NCI-H1417 treated with DMSO at 0.1 percent for 48 hours (cell line): ENCODE measurements around the gene ASRGL1.
"Not testable (repeated sequence)": the region's sequence is repeated elsewhere in the genome, so short reads cannot be mapped to it uniquely, and the experiment has no call there.

Source experiments
- DNase-seq: peaks from one replicate; lab custom pipeline; 2025; lab: John Stamatoyannopoulos, UW

ASRGL1 gene

DNA sequence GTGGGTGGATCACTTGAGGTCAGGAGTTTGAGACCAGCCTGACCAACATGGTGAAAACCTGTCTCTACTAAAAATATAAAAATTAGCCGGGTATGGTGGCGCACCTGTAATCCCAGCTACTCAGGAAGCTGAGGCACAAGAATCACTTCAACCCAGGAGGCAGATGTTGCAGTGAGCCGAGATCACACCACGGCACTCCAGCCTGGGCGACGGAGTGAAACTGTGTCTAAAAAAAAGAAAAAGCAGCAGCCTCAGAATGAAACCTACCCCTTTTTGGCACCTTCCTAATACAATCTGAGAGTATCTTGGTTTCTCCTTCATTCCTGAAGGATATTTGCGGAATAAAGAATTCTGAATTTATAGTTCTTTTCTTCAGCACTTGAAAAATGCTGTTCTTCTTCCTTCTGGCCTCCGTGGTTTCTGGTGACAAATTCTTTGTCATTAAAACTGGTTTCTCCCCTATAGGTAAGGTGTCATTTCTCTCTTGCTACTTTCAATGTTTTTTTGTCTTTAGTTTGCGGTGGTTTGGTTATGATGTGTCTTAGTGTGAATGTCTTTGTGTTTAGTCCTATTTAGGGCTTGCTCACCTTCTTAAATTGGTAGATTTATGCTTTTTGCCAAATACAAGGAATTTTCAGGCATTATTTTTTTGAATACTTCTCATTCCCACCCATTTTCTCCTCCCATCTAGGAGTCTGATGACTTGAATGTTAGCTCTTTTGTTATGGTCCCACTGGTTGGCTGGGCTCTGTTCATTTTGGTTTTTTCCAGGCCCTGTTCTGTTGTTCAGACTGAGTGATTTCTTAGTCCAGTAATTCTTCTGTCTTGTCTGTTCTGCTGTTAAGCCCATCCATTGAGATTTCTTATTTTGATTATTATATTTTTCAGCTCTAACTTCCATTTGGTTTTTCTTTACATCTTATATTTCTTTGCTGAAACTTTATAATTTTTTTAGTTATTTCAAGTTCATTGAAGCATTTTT, 15.4 kb downstream of the ASRGL1 start:
- no peak for DNase-seq

DNA sequence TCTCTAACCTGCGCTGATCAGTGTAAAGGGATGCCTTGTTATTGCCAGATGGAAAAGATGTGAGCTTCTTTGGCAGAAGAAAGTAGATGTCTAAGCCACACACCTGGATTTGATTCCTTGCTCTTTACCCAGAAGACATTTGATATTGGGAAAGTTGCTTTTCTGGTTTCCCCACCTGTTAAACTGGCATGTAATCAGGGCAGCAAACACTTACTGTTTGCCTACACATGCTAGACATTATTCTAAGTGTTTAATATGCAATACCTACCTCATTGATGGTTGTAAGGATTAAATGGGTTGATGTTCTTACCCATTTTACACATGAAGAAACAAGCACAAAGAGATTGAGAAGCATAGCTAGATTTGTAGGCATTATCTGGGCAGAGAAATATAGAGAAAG, 16.6 kb downstream of the ASRGL1 start:
- peak; percentile 29 for DNase-seq

DNA sequence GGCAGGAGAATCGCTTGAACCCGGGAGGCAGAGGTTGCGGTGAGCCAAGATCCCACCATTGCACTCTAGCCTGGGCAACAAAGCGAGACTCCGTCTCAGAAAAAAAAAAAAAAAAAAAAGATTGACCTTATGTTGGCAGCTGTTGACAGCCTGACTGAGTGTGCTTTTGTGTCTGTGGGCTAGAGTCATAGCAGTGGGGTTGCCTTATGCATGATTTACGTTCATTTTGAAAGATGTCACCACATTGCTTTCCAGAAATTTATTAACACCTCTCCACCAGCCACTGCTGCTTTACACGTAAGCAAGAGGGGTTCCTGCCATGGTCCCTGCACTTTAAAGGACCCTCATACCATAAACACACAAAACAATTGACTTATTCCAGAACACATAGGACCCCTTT, 21.0 kb downstream of the ASRGL1 start:
- DNase-seq, result no peak

DNA sequence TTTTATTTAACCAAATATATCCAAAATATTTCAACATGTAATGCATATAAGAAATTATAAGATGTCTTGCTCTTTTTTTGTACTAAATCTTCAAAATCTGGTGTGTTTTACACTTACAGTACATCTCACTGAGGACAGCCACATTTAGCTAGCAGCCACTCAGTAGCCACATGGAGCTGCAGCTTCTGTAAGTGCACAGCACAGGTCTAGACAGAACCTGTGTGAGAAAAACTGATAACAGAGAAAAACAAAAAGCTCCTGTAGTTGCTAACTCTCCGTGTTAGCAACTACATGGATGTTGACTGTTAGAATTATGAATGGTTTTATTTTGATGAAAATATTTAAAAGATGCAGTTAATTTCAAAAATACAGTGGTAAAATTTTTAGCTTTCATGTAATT, 22.2 kb downstream of the ASRGL1 start:
- no peak for DNase-seq

DNA sequence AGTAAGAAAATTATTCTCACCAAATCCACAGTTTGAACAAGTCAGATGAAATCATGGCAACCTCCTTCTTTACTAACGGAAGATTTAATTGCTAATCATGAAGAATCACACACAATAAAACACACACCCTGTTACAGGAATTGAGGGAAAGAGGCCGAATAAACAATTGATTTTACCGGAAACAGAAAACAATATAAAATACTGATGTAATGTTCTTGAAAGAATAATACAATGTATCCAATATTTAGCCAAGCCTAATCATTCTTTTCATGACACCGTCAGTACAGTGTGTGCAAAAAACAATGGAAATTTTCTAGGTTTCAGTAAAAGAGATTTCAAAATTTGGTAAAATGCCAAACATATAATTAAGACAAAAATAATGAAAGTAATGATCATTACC, 23.4 kb downstream of the ASRGL1 start:
- no peak for DNase-seq

DNA sequence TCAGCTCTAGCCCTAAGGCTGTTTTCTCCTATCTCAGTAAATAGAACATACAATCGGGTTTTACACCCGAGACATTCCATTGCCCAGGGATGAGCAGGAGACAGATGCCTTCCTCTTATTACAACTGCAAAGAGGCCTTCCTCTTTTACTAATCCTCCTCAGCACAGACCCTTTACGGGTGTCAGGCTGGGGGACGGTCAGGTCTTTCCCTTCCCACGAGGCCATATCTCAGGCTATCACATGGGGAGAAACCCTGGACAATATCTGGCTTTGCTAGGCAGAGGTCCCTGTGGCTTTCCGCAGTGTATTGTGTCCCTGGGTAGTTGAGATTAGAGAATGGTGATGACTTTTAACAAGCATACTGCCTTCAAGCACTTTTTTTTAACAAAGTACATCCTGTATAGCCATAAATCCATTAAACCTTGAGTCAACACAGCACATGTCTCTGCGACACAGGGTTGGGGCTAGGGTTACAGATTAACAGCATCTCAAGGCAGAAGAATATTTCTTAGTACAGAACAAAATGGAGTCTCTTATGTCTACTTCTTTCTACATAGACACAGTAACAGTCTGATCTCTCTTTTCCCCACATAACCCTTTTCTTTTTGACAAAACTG, 31.7 kb downstream of the ASRGL1 start:
- not testable (repeated sequence) for DNase-seq

DNA sequence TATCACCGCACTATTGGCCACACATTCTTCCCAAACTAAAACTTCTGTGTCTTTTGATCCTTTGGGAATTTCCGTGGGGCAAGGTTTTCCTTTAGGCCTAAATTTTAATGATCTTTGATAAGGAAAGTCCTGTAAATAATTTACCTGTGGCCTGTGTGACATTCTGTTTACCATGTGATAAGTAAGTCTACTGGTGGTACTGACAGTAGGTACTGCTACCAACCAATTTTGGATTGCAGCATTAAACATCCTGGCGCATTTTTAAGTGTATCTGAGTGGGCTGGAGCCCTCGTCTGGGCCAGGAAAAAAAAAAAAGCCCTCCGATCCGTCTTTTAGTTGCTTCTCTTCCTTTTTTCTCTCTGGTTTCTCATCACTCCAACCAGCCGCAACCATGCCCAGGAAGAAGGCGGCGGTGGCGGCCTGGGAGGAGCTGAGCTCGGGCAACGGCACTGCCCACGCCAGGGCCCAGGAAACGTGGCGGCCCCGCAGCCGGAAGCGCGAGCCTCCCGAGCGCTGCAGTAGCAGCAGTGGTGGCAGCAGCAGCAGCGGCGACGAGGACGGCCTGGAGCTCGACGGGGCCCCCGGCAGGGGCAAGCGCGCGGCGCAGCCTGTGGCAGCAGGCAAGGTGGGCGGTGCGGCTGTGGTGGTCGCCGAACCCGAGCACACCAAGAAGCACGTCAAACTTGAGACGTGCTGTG, 33.6 kb downstream of the ASRGL1 start:
- no peak for DNase-seq

DNA sequence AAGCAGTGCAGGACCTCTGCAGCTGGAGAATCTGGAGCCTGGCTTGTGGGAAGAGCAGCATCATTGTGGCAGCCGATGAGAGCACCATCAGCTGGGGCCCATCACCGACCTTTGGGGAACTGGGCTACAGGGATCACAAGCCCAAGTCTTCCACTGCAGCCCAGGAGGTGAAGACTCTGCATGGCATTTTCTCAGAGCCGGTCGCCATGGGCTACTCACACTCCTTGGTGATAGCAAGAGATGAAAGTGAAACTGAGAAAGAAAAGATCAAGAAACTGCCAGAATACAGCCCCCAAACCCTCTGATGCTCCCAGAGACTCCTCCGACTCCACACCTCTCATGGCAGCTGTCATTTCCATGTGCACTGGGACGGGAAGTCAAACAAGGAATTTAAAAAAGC, 35.6 kb downstream of the ASRGL1 start:
- DNase-seq, result no peak

DNA sequence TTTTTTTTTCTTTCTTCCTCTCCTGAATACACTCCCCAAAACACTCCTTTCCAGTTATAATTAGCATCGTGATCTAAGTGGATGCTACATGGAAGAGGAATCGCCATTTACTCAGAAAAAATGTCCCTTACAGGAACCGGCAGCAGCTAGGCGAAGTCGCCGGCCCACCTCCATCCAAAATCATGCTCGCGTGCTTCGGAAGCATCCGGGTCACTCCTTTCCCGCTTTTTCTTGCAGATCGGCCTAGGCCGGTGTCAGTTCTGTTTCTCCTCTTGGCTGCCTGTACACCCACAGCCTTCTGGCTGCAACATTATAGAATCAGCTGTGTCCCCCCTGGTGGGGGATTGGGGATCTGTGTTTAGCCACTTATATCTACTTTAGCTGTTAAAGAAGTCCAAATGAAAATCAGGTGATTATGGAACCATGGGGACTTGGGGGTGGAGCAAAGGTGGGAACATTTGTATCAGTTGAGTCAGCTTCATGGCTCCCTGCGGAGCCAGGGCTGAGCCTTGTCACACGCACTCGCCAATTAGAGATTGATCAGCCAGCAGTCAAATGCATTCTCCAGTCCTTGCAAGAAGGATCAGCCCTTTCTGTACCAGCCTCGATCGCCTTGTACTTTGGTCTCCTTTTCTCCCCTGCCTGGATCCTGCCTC, 36.3 kb downstream of the ASRGL1 start:
- DNase-seq, result no peak

DNA sequence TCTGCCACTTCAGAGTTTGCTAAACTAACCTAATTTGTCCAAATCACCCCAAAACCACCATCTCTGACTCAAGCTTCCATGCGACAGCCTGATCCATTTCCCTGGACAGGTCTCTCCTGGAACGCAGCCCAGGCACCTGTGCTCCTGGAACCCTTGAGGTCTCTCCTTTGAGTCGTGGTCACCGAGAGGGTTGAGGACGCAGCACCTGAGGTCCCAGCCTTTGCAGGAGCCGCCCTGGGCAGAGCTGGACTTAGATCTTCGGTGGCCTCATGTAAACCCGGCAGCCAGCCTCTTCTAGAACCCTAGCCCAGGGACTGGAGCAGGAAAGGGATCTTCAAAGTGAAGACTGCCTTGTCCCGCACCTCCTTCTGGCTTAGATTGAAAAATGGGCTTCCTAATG, 37.6 kb downstream of the ASRGL1 start:
- DNase-seq, result no peak

DNA sequence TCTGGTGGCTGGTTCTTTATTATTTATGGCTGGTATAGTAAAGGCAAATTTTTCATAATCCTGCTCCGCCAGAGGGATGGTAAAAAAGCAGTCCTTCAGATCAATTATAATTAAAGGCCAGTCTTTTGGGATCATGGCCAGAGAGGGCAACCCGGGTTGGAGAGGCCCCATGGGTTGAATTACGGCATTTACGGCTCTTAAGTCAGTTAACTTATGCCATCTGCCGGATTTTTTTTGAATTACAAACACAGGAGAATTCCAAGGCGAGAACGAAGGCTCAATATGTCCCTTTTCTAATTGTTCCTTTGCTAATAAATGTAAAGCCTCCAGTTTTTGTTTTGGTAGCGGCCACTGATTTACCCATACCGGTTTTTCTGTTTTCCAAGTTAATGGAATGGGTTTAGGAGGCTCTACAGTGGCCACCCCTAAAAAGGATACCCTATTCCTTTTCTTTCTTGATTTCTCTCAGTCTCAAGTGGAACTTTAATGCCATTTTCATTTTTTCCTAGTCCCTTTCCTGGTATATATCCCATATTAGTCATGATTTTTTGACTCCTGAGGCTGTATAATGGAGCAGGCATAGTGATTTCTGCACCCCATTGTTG, 41.3 kb downstream of the ASRGL1 start:
- DNase-seq, result peak; percentile 2

DNA sequence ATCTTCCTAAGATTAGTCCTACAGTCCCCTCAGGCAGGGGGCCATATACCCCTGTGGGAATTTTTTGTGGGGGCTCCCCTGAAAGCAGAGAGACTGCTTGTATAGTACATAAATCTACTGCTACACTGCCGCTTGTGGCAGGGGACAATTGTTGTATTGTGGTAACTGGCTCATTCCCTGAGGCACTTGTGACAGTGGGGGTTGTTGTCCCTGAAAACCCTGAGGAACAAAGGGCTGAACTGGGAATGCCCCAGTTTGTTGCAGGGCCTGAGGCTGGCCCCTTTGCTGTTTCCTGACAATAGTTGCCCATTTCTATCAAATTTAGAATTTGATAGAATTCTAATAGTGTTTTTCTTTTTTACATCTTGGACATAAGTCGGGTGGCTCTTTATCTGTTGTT, 42.3 kb downstream of the ASRGL1 start:
- not testable (repeated sequence) for DNase-seq

DNA sequence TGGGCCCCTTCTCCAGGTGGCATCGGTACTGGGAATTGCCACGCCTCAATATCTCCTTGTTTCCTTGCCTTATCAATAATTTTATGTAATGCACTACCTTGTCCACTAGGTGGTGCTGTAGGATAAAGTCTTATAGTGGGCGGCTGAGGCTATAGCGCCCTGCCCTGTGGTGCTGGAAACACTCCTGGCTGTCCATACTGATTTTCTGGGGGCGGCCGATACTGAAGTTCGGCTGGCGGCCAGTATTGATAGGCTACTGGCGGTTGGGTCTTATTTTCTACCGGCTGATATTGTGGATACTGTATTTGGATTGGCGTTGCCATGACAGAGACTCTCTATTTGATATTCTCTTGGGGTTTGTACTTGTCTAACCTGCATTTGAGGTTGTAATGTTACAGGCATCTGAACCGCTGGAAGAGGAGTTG, 43.6 kb downstream of the ASRGL1 start:
- peak; percentile 43 for DNase-seq

DNA sequence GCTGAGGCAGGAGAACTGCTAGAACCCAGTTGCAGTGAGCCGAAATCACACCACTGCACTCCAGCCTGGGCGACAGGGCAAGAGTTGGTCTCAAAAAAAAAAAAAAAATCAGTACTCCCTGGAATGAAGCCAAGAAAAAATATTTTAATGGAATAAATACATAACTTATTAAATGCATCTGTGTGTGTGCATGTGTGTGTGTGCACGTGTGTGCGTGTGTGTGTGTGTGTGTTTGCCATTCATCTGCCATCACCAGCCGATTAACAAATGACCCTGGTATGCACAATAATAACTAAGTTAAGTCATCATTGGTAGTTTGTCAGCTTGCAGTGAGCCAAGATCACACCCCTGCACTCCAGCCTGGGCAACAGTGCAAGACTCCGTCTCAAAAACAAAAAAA, 46.6 kb downstream of the ASRGL1 start:
- no peak for DNase-seq

DNA sequence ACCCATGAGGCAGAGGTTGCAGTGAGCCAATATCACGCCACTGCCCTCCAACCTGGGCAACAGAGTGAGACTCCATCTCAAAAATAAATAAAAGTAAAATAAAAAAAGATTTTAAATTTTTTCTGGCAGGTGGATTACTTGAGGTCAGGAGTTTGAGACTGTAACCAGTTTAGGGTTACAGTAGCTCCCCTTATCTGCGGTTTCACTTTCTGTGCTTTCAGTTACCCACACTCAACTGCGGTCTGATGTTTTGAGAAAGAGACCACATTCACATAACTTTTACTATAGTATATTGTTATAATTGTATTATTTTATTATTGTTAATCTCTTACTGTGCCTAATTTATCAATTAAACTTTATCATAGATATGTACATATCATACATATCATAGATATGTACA, 48.8 kb downstream of the ASRGL1 start:
- not testable (repeated sequence) for DNase-seq

DNA sequence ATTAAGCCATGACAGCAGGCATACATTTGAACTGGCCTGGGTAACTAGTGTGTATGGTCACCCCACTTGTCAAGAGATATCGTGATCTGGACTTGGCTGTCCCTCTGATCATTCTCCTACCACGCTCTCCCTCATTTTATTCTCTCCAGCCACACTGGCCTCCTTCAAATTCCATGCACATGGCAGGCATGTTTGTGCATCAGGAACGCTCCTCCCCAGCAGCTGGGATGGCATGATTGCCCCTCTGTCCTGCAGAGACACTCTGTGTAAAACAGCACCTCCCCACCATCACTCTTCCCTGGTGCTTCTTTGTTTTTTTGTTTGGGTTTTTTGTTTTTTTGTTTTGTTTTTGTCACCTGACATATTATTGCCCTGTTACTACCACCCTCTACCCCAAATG, 50.1 kb downstream of the ASRGL1 start:
- DNase-seq, result no peak

DNA sequence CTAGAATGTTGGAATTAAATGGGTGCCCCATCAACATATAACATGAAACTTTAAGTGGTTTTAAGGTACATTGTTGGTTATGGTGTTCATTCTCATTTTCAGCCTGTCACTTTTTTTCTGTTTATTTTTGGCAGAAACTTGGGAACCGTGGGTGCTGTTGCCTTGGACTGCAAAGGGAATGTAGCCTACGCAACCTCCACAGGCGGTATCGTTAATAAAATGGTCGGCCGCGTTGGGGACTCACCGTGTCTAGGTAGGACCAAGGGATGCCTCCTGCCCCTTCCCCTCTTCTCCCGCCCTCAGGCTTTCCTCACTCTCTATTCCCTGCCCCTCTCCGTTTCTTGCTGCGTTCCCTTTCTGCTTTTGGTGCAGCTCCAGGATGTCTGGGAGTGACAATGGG, 51.8 kb downstream of the ASRGL1 start:
- DNase-seq, result no peak

DNA sequence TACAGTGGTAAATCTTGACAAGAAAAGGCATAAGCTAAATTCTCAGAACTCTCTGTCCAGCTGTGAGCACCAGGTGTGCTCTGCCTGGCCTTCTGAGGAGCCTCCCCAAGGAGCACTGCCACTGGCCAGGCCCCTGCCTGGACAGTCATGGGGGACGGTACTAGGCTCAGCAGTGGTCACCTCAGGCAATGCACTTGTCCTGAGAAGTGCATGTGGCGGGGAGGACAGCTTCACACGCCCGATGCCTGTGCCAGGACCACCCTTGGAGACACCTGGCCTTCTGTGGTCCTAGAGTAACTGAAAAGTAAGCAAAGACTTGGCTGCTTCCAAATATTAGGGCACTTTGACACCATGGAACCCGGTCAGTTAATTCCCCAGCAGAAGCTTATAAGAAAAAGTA, 53.0 kb downstream of the ASRGL1 start:
- DNase-seq, result no peak

DNA sequence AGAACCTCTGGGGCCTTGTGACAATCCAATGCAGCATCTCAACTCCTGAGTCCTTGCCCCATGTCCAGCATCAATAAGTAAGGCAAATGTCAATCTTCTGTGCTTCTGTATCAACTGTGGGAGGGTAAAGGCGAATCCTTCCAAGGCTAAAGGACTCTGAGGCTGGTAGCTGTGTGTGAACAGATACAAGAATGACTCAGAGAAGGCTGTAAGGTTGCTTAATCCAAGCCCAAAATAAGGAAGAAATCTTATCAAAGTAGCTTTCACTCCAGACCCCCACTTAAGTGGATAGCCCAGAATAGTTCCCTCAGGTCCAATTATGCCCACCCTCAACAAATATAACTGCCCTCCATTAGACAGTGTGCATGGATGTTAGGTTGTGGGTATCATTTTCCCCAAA, 53.5 kb downstream of the ASRGL1 start:
- no peak for DNase-seq

DNA sequence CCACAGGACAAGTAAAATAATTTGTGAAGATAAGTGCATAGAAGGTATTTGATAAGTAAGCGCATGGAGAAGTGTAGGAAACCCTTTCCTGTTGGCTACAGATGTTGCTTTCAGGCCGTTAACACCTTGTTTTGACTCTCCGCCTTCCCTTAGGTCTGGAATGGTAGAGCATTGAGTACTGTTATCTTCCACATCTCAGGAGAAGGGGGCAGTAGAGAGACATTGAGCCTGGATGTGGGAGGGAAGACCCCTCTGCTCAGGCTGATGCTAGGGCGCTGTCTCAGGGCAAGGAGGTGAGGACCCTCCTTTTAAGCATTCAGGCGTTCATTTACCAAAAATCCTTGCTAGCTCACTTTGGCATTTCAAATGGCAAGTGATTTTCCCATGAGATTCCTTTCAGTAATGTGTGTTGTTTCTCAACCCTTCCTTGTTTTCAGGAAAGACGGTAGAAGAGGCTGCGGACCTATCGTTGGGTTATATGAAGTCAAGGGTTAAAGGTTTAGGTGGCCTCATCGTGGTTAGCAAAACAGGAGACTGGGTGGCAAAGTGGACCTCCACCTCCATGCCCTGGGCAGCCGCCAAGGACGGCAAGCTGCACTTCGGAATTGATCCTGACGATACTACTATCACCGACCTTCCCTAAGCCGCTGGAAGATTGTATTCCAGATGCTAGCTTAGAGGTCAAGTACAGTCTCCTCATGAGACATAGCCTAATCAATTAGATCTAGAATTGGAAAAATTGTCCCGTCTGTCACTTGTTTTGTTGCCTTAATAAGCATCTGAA, 54.6 kb downstream of the ASRGL1 start:
- DNase-seq, result no peak

DNA sequence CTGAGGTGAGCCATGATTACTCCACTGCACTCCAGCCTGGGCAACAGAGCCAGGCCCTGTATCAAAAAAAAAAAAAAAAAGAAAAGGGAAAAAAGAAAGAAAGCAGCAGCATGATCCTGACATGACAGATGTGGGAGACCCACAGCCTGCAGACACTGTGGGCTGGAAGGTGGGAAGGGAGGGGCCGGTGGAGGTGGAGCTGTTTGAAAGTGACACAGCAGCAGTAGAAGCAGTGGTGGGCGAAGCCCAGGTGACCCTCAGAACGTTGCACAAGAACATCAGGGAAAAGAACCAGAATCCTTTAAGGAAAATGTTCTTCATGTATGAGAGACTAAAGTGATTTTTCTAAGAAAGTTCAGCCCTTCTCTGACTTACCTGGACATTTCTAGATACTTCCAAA, 55.3 kb downstream of the ASRGL1 start:
- DNase-seq, result no peak
